NCI-H1694 (cell line): Measurements from ENCODE around the gene MS4A6A.
A peak's percentile ranks its signal among the peaks of the same experiment; 100 is the strongest.
"Not testable (repeated sequence)": the region's sequence is repeated elsewhere in the genome, so short reads cannot be mapped to it uniquely, and the experiment has no call there.

Experiments used
- DNase-seq: peaks from one replicate; lab custom pipeline; 2025; lab: John Stamatoyannopoulos, UW

The MS4A6A gene, protein sequence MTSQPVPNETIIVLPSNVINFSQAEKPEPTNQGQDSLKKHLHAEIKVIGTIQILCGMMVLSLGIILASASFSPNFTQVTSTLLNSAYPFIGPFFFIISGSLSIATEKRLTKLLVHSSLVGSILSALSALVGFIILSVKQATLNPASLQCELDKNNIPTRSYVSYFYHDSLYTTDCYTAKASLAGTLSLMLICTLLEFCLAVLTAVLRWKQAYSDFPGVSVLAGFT

DNA sequence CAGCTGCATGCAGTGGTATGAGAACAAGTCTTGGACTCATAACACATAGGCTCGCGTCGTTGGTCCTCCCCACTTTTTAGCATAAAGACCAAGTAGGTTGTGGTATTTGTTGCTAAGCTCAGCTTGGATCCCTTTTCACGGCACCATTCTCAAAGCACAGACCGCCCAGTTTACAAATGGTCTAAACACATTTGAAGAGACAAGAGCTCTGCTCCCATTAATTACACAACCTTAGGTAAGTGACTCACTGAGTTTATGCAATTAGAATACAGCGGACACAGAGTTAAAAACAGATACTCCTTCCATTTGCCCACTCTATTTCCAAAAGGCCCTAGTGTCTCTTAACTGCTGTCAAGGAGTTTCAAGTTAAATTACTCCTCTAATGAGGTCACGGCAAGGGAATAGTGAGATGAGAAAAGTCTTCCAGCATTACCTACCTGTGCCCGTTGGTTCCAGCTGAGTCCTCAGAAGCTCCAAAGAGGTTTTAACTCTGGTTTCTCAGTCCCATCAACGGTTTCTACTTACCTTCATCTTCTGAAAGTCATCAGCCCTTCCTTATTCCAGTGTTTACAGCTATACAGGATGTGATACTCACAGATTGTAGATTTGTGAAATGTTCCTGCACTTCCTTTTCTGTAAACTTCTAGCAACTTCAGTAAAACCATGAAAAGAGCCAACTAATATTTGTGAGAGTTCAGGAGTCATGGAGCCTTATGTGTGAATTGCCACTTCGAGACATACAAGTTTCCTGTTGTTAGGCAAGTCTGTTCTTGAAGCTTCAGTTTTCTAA, at the start of gene MS4A6A:
MS4A6A (minus strand) TSS at position 543 of the 790 bp plus-strand sequence. CDS start 1,356 bp downstream, outside the sequence.
- DNase-seq, result no peak

DNA sequence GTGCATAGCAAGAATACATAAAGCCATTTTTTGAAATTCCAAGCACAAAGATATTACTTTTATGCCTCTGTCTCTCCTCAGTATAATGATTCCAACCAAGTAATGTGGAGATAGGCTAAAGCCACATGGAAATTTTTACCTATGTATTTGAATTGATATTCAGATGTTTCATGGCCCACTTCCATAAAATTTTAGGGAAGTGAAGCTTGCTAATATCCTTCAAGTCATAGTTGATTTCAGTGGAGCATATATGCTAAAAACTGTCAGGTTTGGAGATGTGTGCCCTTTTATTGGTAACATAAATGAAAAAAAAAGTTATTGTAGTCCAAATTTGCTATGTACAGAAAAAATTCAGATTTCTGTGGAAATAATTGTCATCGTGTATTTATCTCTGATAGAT, 47.8 kb upstream of the MS4A6A start:
- DNase-seq, result no peak

DNA sequence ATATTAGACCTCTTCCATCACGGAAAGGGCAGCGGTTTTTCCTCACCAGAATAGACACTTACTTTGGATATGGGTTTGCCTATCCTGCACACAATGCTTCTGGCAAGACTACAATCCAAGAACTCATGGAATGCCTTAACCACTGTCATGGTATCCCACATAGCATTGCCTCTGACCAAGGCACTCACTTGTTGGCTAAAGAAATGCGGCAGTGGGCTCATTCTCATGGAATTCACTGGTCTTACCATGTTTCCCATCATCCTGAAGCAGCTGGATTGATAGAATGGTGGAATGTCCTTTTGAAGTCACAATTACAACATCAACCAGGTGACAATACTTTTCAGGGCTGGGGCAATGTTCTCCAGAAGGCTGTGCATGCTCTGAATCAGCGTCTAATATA, 39.3 kb upstream of the MS4A6A start:
- no peak for DNase-seq

DNA sequence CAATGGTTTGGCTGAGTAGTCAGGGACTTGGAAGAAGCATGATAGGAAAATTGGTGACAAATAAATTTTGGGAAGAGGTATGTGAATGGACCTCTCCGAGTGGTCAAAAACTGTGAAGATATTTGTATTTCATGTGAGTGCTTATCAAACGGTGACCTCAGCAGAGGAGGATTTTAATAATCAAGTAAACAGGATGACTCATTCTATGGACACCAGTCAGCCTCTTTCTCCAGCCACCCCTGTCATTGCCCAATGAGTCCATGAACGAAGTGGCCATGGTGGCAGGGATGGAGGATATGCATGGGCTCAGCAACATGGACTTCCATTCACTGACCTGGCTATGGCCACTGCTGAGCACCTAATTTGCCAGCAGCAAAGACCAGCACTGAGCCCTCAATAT, 38.8 kb upstream of the MS4A6A start:
- DNase-seq, result no peak

DNA sequence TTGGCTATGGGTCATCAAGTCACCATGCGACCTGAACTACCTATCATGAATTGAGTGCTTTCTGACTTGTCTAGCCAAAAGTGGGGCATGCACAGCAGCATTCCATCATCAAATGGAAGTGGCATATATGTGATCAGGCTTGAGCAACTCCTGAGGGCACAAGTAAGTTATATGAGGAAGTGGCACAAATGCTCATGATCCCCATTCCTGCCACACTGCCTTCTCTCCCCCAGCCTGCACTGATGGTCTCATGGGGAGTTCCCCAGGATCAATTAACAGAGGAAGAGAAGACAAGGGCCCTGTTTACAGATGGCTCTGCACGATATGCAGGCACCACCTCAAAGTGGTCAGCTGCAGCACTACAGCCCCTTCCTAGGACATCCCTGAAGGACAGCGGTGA, 38.3 kb upstream of the MS4A6A start:
- no peak for DNase-seq

DNA sequence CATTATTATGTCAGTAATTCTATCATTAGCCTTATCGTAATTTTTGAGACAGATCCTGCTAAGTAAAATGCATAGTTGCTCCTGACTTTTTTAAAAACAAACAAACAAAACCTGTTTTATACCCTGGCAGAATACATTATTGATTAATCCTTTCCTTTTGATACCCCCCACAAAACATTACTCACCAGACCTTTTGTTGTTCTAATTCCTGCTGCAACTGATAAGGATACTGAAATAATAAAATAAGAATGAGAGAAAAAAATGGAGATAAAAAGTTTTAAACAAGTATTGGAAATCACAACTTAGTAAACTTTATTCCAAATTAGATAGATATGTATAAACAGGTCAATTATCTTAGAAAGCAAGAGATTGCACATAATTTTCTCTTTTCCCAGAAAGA, 31.5 kb upstream of the MS4A6A start:
- DNase-seq, result no peak

DNA sequence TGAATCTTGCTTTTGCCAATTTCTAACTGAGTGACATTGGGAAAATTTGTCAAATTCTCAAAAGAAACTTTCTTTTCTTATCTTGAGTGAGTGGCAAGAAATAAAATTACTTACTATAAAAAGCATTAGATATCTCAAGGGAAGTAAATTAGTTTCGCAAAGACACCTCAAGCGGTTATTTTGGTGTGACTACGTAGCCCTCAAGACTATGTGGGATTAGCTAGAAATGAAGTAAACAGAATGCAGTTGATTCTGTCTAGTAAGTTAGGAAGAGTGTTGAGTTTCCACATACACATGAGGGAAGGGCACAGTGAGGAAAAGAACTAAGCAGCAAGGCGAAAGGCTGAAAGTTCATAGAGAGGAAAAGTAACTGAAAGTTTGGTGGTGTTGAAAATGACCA, 28.3 kb upstream of the MS4A6A start:
- no peak for DNase-seq

DNA sequence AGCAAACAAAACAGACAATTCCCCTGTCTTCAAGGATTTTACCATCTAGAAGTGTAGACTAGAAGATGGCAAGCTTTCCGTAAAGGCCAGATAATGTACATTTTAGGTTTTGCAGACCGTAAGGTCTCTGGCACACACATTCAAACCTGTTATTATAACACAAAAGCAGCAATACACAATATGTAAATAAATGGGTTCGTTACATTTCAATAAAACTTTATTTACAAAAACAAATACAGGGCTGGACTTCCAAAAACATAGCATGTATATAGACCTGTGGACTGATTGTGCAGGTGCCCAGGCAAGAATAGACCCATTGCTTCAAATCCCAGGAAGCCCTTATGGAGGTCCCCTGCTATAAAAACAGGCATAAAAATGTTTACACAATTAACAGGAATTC, 27.1 kb upstream of the MS4A6A start:
- DNase-seq, result no peak

DNA sequence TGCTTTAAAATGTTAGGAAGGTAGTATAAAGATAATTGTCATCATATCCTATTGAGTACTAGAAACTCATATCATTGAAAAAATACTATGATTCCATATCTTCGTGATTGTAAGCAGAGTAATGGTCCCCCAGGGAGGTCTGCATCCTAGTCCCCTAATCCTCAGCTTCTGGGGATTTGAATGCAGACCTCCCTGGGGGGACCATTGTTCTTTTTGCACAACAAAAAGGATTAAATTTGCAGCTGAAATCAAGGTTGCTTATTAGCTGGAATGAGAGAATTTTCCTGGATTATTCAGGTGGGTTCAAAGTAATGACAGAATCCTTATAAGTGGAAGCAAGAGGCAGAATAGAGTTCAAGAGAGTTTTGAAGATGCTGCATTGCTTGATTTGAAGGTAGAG, 26.1 kb upstream of the MS4A6A start:
- DNase-seq, result no peak

DNA sequence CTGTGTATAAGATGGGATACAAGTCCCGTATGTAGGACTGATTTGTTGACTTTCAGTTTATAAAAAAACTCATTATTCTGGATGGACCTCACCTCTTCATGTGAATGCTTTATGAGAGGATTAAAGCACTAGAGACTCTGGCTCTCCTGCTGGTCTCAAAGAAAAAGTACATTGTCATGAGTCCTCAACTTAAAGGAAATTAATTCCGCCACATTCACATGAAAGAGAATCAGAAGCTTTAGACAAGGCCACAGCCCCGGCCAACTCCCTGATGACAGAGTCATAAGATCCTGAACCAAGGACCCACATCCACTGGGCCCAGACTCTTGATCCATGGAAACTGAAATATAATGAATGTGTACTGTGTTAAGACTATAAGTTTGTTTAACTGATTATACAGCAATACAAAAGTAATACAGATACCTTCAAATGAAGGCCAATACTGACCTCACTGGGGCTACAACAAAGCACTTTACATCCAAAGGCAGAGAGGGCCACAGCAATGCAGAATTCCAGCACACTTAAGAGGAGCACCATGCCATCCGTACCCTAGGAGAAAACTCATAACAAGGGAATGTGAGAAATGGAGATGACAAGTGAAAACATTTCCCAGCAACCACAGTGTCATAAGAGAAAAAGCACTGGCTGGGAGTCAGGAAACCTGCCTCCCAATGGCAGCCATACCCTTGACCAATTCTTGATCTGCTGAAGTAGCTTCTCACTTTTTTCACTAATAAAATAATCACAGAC, 25.4 kb upstream of the MS4A6A start:
- no peak for DNase-seq

DNA sequence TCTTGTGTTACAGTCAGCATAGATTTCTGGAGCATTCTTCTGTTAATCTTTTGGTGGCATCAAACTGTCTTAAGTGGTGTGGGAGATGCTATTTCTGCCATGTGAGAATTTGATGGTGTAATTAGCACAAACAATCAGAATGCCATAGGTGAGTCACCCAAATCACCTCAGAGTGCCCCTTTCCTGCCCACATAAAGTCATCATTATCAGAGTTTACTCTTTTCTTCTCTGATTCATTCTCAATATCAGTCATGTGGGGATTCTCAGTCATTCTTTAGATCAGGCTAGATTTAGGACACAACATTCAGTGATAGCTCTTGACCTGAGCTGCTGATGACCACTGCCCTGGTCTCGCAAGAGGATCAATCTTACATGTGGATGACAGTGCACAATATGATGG, 23.7 kb upstream of the MS4A6A start:
- no peak for DNase-seq

DNA sequence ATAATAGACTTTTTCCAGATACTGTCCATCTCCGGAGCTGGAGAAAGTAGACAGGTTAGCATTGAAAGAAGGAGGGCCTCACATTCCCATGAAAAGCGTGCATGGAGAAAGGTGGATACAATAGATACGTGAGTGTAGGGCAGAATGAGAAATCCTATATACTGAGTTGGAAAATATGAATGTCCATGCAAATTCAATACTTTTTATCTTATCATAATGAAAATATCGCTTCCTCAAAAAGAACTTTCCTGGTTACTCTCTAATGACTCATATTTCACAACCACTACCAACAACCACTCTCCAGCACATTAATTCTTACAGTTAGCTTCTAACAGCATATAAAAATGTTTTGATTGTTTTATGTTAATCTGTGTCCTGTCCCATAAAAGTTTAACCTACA, 22.0 kb upstream of the MS4A6A start:
- no peak for DNase-seq

DNA sequence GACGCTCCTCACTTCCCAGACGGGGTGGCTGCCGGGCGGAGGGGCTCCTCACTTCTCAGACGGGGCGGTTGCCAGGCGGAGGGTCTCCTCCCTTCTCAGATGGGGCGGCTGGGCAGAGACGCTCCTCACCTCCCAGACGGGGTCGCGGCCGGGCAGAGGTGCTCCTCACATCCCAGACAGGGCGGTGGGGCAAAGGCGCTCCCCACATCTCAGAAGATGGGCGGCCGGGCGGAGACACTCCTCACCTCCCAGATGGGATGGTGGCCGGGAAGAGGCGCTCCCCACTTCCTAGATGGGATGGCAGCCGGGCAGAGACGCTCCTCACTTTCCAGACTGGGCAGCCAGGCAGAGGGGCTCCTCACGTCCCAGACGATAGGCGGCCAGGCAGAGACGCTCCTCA, 18.5 kb upstream of the MS4A6A start:
- DNase-seq, result not testable (repeated sequence)

DNA sequence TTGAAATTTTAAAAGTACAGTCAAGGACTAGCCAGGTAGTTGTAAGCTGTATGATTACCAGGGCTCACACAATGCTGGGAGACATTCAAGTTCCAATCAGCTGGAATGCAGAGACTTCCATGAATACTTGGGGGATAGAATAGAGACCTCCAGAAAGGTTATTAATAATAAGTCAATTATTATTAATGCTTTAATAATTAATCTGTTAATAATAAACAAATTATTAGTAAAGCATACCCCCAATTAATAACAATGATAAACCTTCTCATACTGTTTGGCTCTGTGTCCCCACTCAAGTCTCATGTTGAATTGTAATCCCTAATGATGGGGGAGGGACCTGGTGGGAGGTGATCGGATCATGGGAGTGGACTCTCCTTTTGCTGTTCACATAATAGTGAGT, 14.6 kb upstream of the MS4A6A start:
- DNase-seq, result no peak

DNA sequence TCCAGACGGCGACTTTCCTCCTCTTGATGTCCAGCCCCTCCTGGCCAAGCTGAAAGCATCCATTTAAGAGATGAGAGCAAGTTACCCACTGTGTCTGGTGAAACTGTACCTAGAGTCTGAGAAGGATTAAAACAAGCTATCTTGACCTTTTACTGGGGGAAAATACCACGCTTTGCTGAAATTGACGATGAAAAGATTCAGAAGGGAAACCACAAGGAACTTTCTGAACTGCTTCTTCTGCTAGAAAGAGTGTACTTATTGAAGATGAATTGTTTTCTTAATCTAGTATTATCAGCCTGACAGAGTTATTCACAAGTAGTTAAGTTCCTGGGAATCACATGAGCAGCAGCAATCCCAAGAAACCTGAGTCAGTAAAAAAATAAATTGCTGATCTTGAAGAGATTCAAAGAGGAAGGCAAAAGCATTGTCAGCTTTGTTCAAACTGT, 13.1 kb upstream of the MS4A6A start:
- no peak for DNase-seq

DNA sequence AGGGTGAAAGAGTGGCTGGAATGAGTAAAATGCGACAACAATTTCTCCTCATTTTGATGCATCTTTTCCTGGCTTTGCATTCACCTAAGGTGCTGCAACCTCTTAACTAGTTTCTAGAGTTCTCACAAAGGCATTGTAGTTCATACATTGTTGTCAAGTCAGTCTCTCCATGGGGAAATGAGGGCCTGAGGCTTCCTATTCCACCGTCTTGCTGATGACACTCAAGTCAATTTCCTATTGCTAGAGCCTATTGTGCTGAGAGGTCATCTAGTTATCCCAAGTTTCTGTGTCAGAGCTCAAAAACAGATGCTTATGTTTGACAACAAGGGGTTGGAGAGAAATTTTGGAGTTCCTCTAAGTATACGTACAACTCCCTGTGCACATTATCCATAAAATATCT, 11.6 kb upstream of the MS4A6A start:
- DNase-seq, result no peak

DNA sequence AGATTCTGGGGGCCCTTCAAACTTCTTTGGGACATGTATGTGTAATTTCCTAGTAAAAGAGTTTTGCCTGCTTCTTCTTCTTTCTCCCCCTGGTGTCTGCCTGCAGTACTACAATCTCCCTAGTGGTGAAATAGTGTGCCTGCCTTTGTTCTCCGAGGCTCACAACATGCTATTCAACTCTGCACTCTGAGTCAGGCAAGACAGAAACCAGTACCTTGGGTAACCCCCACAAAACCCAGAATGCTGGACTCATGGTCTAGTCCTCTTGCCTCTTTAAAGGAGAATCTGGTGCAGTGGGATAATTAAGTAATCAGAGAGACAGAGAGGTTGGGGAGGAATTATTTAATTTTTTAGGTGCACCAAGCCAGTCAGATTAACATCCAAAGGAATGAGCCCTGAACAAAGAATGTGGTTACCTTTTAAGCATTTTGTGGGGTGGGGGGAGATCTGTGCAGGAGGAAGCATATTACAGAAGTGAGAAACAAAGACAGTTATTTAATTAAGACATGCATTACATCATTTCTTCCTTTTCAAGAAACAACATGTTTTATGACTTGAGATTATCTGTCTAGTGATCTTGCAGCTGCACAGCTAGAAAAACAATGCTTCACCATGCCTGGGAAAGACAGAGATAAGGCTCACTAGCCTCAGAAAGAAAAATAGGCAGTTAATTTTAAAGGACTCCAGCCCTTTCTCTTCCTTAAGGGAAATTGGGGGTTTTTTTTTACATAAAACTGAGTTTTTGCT, 11.0 kb upstream of the MS4A6A start:
- peak; percentile 24 for DNase-seq

DNA sequence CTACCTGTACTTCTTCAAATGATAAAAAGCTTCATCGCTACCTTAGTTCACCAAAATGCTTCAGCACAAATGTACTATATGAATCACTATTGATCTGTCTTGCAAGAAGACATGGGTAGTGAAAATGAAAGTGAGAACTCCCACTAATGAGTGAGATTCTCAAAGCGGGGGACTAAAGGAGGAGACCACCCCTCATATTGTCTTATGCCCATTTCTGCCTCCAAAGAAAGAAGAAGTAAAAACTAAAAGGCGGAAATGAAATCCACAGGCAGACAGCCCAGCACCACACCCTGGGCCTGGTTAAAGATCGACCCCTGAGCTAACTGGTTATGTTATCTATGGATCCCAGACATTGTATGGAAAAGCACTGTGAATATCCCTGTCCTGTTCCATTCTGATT, 9.7 kb upstream of the MS4A6A start:
- not testable (repeated sequence) for DNase-seq

DNA sequence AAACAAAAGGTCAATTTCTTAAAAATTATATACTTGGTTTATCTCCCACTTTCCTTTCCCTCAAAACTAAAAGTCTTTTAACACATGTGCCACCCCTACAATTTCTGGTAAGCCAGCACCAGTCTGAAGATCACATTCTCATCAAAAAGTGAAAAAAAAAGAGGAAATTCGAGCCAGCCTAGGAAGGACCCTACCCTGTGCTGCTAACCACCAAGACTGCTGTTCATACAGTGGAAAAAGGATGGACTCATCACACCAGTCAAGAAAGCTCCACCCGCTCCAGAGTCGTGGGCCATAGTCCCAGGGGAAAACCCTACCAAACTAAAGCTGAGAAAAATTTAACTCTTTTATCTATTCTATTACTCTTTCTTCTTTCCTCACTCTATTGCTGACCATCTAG, 5.6 kb upstream of the MS4A6A start:
- DNase-seq, result not testable (repeated sequence)

DNA sequence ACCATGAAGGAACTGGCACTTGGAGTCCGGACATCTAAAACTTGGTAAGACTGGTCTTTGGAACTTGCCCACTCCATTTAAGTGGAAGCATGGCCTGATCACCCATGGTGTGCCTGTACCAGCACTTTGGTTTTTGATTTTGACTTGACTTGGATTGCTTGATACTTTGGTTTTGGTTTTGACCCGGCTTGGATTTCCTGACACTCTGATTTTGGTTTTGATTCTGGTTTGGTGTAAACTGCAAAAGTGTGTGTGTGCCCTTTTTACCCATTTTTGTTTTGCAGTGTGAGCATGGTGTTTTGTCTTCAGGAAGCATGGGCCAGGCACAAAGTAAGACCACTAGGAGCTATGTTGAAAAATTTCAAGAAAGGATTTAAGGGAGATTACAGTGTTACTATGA, 3.2 kb upstream of the MS4A6A start:
- not testable (repeated sequence) for DNase-seq

DNA sequence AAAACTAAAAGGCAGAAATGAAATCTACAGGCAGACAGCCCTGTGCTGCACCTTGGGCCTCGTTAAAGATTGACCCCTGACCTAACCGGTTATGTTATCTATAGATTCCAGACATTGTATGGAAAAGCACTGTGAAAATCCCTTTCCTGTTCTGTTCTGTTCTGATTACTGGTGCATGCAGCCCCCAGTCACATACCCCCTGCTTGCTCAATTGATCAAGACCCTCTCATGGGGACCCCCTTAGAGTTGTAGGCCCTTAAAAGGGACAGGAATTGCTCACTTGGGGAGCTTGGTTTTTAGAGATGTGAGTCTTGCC, 2.6 kb upstream of the MS4A6A start:
- not testable (repeated sequence) for DNase-seq

DNA sequence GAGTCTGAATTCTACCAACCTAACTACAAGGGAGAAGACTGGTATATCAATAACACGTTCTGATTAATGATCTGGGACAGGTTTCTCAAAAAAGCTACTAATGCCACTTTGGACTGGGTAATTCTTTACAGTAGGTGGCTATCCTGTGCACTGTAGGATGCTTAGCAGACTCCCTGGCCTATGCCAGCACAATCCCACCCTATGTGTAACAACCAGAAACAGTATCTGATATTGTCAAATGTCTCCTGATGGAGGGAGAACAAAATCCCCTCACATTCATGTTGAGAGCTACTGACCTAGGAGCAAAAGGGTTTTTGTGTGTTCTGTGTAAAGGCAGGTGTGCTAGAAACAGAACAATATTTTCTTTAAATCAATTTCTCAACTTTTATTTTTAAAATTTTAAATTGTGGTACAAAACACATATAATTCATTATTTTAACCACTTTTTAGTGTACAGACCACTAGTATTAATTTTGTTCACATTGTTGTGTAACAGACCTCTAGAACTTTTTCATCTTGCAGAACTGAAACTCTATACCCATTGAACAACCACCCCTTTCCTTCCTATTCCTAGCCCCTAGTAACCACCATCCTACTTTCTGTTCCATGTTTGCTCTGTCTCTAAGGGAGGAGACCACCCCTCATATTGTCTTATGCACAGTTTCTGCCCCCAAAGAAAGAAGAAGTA, 2.1 kb upstream of the MS4A6A start:
- DNase-seq, result no peak
